Left lung (tissue), 10 donors: ENCODE data around the gene CNTD1. TPM values are rescaled to one million over a fixed set of nuclear protein-coding genes. Genes with fewer than 3 reads are reported as not detected.

ENCODE experiments used
- ATAC-seq: fragments of 200-7000 bp; cut with Tn5 transposase; one replicate; pipeline ENCODE4 v1.9.1; 2020; ENCODE audit warnings: moderate library complexity
- DNase-seq, 4 donors: peaks; one replicate each; pipeline ENCODE4 v3.0.0-alpha.2; 2013 to 2020
- H3K27ac ChIP-seq, 2 donors: fragments of 200-600 bp; sonication (generic) in 1 of 2; one replicate each; pipeline versions ENCODE4 v1.5.0 to v1.8.0; 2020 to 2021
- H3K27me3 ChIP-seq, 2 donors: fragments of 200-600 bp; sonication (generic) in 1 of 2; one replicate each; pipeline versions ENCODE4 v1.5.0 to v1.8.0; 2020 to 2021
- H3K36me3 ChIP-seq, 2 donors: fragments of 200-600 bp; sonication (generic) in 1 of 2; one replicate each; pipeline versions ENCODE4 v1.5.0 to v1.8.0; 2020 to 2021
- H3K4me1 ChIP-seq, 2 donors: fragments of 200-600 bp; one replicate each; pipeline ENCODE4 v1.8.0; 2021
- H3K4me3 ChIP-seq, 2 donors: fragments of 200-600 bp; sonication (generic) in 1 of 2; one replicate each; pipeline versions ENCODE4 v1.5.0 to v1.8.0; 2020 to 2021; ENCODE audit warnings: mild to moderate bottlenecking in 1 of 2
- H3K9me3 ChIP-seq, 2 donors: fragments of 200-600 bp; sonication (generic) in 1 of 2; one replicate each; pipeline versions ENCODE4 v1.5.0 to v1.8.0; 2020 to 2021
- intact Hi-C, 2 donors: fragments of 100-400 bp; cut with DNase I; formaldehyde crosslinking; loops; one replicate each; pipeline versions ENCODE4 v1.11.2 to v1.14.2; 2022
- polyA plus RNA-seq, 6 donors: library from polyadenylated mRNA; unstranded; fragments of 120-200 nt; gene quantifications; one replicate each; pipeline ENCODE4 v1.2.1, GENCODE V29; 2013; ENCODE audit not compliant: insufficient read length in 6 of 6
- total RNA-seq, 2 donors: library from RNA; stranded (reverse); fragmentation: NEBNext Ultra II Directional; extraction: Animal tissue kit (Norgen Biotek cat#: 25700); gene quantifications; one replicate each; pipeline ENCODE4 v1.2.1, GENCODE V29; 2021
- TF ChIP-seq, protein P1 (sequence below), 2 donors: fragments of 200-600 bp; sonication (generic) in 1 of 2; IDR thresholded peaks; one replicate each; pipeline versions ENCODE4 v1.5.0 to v1.8.0; 2021; ENCODE audit warnings: antibody characterized with exemption in 2 of 2
- donor health status: DM: no; HTN: yes; CAD: no.
- donor health status: DM: no; HTN: no; CAD: no.

The CNTD1 gene
- total and polyA plus RNA-seq, 8 donors: 1.5 to 3.4 (median 2.6) TPM; not detected in 1

DNA sequence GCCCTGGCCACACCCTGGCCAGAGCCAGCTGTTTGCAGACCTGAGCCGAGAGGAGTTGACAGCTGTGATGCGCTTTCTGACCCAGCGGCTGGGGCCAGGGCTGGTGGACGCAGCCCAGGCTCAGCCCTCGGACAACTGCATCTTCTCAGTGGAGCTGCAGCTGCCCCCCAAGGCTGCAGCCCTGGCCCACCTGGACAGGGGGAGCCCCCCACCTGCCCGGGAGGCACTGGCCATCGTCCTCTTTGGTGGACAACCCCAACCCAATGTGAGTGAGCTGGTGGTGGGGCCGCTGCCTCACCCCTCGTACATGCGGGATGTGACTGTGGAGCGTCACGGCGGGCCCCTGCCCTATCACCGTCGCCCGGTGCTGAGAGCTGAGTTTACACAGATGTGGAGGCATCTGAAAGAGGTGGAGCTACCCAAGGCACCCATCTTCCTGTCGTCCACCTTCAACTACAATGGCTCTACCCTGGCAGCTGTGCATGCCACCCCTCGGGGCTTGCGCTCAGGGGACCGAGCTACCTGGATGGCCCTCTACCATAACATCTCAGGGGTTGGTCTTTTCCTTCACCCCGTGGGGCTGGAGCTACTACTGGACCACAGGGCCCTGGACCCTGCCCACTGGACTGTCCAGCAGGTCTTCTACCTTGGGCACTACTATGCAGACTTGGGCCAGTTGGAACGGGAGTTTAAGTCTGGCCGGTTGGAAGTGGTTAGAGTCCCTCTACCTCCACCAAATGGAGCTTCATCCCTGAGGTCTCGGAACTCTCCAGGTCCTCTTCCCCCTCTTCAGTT is 46.3 kb downstream of the CNTD1 start:
- ATAC-seq: no peak
- H3K27ac ChIP-seq: no peak overlapping the region
- peaks cover 7 to 60% of the 10 kb centered on the region in 2 donors for H3K36me3 ChIP-seq

DNA sequence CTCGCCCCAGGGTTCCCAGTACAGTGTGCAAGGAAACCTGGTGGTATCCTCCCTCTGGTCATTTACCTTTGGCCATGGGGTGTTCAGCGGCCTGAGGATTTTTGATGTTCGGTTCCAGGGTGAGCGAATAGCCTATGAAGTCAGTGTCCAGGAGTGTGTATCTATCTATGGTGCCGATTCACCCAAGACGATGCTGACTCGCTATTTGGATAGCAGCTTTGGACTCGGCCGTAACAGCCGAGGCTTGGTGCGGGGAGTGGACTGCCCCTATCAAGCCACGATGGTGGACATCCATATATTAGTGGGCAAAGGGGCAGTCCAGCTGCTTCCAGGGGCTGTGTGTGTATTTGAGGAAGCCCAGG is 46.9 kb downstream of the CNTD1 start:
- no peaks in the 10 kb centered on the region for H3K9me3 ChIP-seq
- intact Hi-C loops: loop anchor here (5.0 to 10.0 kb wide), 2 partner anchors 82 to 89 kb away; no protein-coding TSS in a partner anchor
- H3K27me3 ChIP-seq: no peaks in the 10 kb centered on the region
- peak overlapping the region in 1 of 2 donors; percentile 59 for H3K27ac ChIP-seq
- no peak for ATAC-seq
- peaks cover 0 to 61% of the 10 kb centered on the region in 2 donors for H3K4me1 ChIP-seq
- H3K4me3 ChIP-seq: no peak overlapping the region
- TF ChIP-seq, protein P1, sequence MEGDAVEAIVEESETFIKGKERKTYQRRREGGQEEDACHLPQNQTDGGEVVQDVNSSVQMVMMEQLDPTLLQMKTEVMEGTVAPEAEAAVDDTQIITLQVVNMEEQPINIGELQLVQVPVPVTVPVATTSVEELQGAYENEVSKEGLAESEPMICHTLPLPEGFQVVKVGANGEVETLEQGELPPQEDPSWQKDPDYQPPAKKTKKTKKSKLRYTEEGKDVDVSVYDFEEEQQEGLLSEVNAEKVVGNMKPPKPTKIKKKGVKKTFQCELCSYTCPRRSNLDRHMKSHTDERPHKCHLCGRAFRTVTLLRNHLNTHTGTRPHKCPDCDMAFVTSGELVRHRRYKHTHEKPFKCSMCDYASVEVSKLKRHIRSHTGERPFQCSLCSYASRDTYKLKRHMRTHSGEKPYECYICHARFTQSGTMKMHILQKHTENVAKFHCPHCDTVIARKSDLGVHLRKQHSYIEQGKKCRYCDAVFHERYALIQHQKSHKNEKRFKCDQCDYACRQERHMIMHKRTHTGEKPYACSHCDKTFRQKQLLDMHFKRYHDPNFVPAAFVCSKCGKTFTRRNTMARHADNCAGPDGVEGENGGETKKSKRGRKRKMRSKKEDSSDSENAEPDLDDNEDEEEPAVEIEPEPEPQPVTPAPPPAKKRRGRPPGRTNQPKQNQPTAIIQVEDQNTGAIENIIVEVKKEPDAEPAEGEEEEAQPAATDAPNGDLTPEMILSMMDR (IDR thresholded peaks at IDR 0.05): no peak
- H3K36me3 ChIP-seq: peaks cover 1 to 54% of the 10 kb centered on the region in 2 donors
- DNase-seq: no peak

More for the DNA sequence above, 46.3 kb downstream of the CNTD1 start:
- TF ChIP-seq, protein P1 (IDR thresholded peaks at IDR 0.05): no peak
- Histone ChIP-seq H3K4me3 (no peak overlapping the region), H3K4me1 (peaks cover 0 to 61% of the 10 kb centered on the region in 2 donors), H3K9me3 (no peaks in the 10 kb centered on the region), H3K27me3 (no peaks in the 10 kb centered on the region)
- no peak for DNase-seq
- intact Hi-C loops: loop anchor here (5.0 to 10.0 kb wide), 2 partner anchors 82 to 90 kb away; no protein-coding TSS in a partner anchor

DNA sequence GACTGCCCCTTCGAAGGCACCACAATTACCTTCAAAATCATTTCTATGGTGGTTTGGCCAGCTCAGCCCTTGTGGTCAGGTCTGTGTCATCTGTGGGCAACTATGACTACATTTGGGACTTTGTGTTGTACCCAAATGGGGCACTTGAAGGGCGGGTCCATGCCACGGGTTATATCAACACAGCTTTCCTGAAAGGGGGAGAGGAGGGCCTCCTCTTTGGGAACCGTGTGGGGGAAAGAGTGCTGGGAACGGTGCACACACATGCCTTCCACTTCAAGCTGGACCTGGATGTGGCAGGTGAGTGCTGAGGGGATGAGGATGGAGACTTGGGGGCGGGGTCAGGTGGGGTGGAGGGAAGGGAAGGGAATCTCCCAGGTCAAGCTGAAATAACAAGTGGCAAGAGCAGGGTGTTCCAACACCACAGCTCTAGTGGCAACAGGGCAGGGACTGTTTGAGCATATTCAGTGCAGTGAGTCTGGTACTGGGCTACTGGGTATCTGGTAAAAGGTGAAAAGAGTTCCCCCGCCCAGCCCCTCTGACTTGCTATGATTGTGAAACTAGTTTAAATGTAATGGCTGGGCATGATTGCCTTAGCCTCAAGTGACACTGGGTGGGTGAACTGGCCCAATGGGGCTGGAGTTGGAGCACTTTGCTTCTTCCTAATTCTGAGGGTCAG is 47.4 kb downstream of the CNTD1 start:
- Histone ChIP-seq H3K27me3 (no peaks in the 10 kb centered on the region), H3K4me3 (no peak overlapping the region), H3K9me3 (no peaks in the 10 kb centered on the region), H3K4me1 (peaks cover 0 to 61% of the 10 kb centered on the region in 2 donors), H3K36me3 (peaks cover 0 to 49% of the 10 kb centered on the region in 2 donors), H3K27ac (peak overlapping the region in 1 of 2 donors; percentile 59)
- intact Hi-C loops: loop anchor here (5.0 to 10.0 kb wide), 2 partner anchors 81 to 89 kb away; no protein-coding TSS in a partner anchor
- TF ChIP-seq, protein P1 (IDR thresholded peaks at IDR 0.05): no peak
- ATAC-seq: peak; percentile 27
- no peak for DNase-seq

DNA sequence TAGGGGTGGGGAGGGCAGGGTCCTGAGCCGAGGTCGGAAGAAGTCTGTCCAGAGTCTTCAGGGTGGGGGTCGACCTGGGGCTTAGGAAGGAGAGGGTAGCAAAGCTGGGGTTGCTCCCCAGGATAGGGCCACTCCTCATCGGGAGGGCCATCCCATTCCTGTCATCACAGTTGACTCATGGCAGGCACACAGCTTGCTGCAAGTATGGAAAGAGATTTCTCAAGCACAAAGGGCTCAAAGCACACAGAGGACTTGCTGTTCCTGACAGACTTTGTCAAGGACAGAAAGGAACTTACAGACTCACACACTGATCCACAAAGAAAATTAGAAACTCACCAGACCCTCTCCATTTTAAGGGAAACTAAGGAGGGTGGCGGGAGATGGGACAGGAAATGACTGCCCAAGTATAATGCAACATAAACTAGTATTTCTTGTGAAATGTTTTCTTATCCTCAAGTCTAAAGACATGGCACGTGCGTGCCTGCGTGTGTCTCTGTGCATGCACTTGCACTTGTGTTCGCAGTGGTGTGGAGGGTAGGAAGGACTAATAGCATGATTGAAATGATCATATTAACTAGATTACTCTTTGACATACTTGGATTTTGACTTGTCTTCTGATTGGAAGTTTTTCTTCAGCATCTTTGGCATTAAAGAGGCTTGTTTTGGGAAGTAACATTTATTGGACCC is 48.1 kb downstream of the CNTD1 start:
- H3K9me3 ChIP-seq: no peaks in the 10 kb centered on the region
- peak; percentile 16 for ATAC-seq
- no peak for DNase-seq
- H3K27me3 ChIP-seq: no peaks in the 10 kb centered on the region
- peak overlapping the region in 1 of 2 donors; percentile 59 for H3K27ac ChIP-seq
- H3K4me1 ChIP-seq: peaks cover 0 to 55% of the 10 kb centered on the region in 2 donors
- peaks cover 0 to 42% of the 10 kb centered on the region in 2 donors for H3K36me3 ChIP-seq
- H3K4me3 ChIP-seq: no peak overlapping the region
- intact Hi-C loops: loop anchor here (5.0 to 10.0 kb wide), 2 partner anchors 81 to 88 kb away; no protein-coding TSS in a partner anchor
- TF ChIP-seq, protein P1 (IDR thresholded peaks at IDR 0.05): no peak
